ENCODE measurements around the gene FRY.
"Not testable (repeated sequence)": the region's sequence is repeated elsewhere in the genome, so short reads cannot be mapped to it uniquely, and the experiment has no call there.

The FRY gene

GRCh38 chr13:32047088-32047487 is 15.5 kb downstream of the FRY start:
- ChIA-PET POLR2A (no interaction called here), CTCF (interaction anchor here (0.9 kb wide), 1 partner anchor 137 kb away, joined by 4 read pairs; no protein-coding TSS in a partner anchor)
- no peak for DNase-seq (ENCODE audit: extremely low spot score)
- TF ChIP-seq L3MBTL2 (conservative IDR thresholded peaks at IDR 0.05) = no peak
- no peak for TF ChIP-seq HDGF (IDR thresholded peaks at IDR 0.05; ENCODE audit: borderline replicate concordance)
- TF ChIP-seq ELF4 (IDR thresholded peaks at IDR 0.05) = no peak
- no peak for TF ChIP-seq SUZ12 (IDR thresholded peaks at IDR 0.05)
- no peak for TF ChIP-seq TARDBP (IDR thresholded peaks at IDR 0.05)
- no peak for TF ChIP-seq ARNT (IDR thresholded peaks at IDR 0.05)
- TF ChIP-seq FOXK2 (IDR thresholded peaks at IDR 0.05) = no peak
- no peak for TF ChIP-seq PKNOX1 (IDR thresholded peaks at IDR 0.05)
- TF ChIP-seq LEF1 (IDR thresholded peaks at IDR 0.05; ENCODE audit: borderline replicate concordance) = no peak
- TF ChIP-seq ZNF384 (IDR thresholded peaks at IDR 0.05) = no peak
- no peak for TF ChIP-seq FOXM1 (IDR thresholded peaks at IDR 0.05; ENCODE audit: borderline replicate concordance)
- TF ChIP-seq CTBP1 (IDR thresholded peaks at IDR 0.05; ENCODE audit: borderline replicate concordance) = no peak
- TF ChIP-seq FOXA1 (IDR thresholded peaks at IDR 0.05) = no peak
- TF ChIP-seq BHLHE40 (IDR thresholded peaks at IDR 0.05; ENCODE audit: borderline replicate concordance) = no peak
- no peak for TF ChIP-seq NFRKB (IDR thresholded peaks at IDR 0.05)
- TF ChIP-seq SP1 (IDR thresholded peaks at IDR 0.05) = no peak

GRCh38 chr13:32047793-32048192 is 16.2 kb downstream of the FRY start:
- ChIA-PET CTCF (no interaction called here), POLR2A (interaction anchor here (0.7 kb wide), 1 partner anchor 103 kb away, joined by 3 read pairs; no protein-coding TSS in a partner anchor)
- no peak for DNase-seq (ENCODE audit: extremely low spot score)
- TF ChIP-seq ARNT (IDR thresholded peaks at IDR 0.05) (no peak), SUZ12 (IDR thresholded peaks at IDR 0.05) (no peak), FOXA1 (IDR thresholded peaks at IDR 0.05) (no peak), LEF1 (IDR thresholded peaks at IDR 0.05; ENCODE audit: borderline replicate concordance) (no peak), BHLHE40 (IDR thresholded peaks at IDR 0.05; ENCODE audit: borderline replicate concordance) (no peak), HDGF (IDR thresholded peaks at IDR 0.05; ENCODE audit: borderline replicate concordance) (no peak), PKNOX1 (IDR thresholded peaks at IDR 0.05) (no peak), L3MBTL2 (conservative IDR thresholded peaks at IDR 0.05) (no peak), ELF4 (IDR thresholded peaks at IDR 0.05) (no peak), TARDBP (IDR thresholded peaks at IDR 0.05) (no peak), FOXK2 (IDR thresholded peaks at IDR 0.05) (no peak), CTBP1 (IDR thresholded peaks at IDR 0.05; ENCODE audit: borderline replicate concordance) (no peak), FOXM1 (IDR thresholded peaks at IDR 0.05; ENCODE audit: borderline replicate concordance) (no peak), SP1 (IDR thresholded peaks at IDR 0.05) (no peak), NFRKB (IDR thresholded peaks at IDR 0.05) (no peak), ZNF384 (IDR thresholded peaks at IDR 0.05) (no peak)

- CTCF ChIA-PET = no interaction called here
Observed at GRCh38 chr13:32048816-32049215, 17.2 kb downstream of the FRY start.

GRCh38 chr13:32051156-32051555 is 19.6 kb downstream of the FRY start:
- no peak for DNase-seq (ENCODE audit: extremely low spot score)
- ChIA-PET CTCF (interaction anchor here (0.6 to 0.7 kb wide), 3 partner anchors 28 to 358 kb away, joined by 3 read pairs; no protein-coding TSS in a partner anchor), POLR2A (no interaction called here)
- TF ChIP-seq SP1 (IDR thresholded peaks at IDR 0.05) = no peak
- no peak for TF ChIP-seq HDGF (IDR thresholded peaks at IDR 0.05; ENCODE audit: borderline replicate concordance)
- TF ChIP-seq CTBP1 (IDR thresholded peaks at IDR 0.05; ENCODE audit: borderline replicate concordance) = no peak
- no peak for TF ChIP-seq L3MBTL2 (conservative IDR thresholded peaks at IDR 0.05)
- TF ChIP-seq ELF4 (IDR thresholded peaks at IDR 0.05) = no peak
- TF ChIP-seq PKNOX1 (IDR thresholded peaks at IDR 0.05) = no peak

More at GRCh38 chr13:32048816-32049215, 17.2 kb downstream of the FRY start:
- POLR2A ChIA-PET = no interaction called here
- TF ChIP-seq TARDBP (IDR thresholded peaks at IDR 0.05) (no peak), L3MBTL2 (conservative IDR thresholded peaks at IDR 0.05) (no peak), SUZ12 (IDR thresholded peaks at IDR 0.05) (no peak), SP1 (IDR thresholded peaks at IDR 0.05) (no peak), ELF4 (IDR thresholded peaks at IDR 0.05) (no peak), NFRKB (IDR thresholded peaks at IDR 0.05) (no peak), CTBP1 (IDR thresholded peaks at IDR 0.05; ENCODE audit: borderline replicate concordance) (no peak), LEF1 (IDR thresholded peaks at IDR 0.05; ENCODE audit: borderline replicate concordance) (no peak), FOXM1 (IDR thresholded peaks at IDR 0.05; ENCODE audit: borderline replicate concordance) (no peak)
- no peak for DNase-seq (ENCODE audit: extremely low spot score)

GRCh38 chr13:32056316-32056715 is 24.7 kb downstream of the FRY start:
- CTCF ChIA-PET = no interaction called here
- POLR2A ChIA-PET = no interaction called here
- DNase-seq (ENCODE audit: extremely low spot score) = no peak
- TF ChIP-seq ARNT (IDR thresholded peaks at IDR 0.05) = no peak
- no peak for TF ChIP-seq BHLHE40 (IDR thresholded peaks at IDR 0.05; ENCODE audit: borderline replicate concordance)
- TF ChIP-seq NFRKB (IDR thresholded peaks at IDR 0.05) = no peak
- TF ChIP-seq CTBP1 (IDR thresholded peaks at IDR 0.05; ENCODE audit: borderline replicate concordance) = no peak

- POLR2A ChIA-PET = not testable (repeated sequence)
Observed at GRCh38 chr13:32057325-32057724, 25.8 kb downstream of the FRY start.

GRCh38 chr13:32059511-32059984 is 28.0 kb downstream of the FRY start:
- ChIA-PET POLR2A (no interaction called here), CTCF (no interaction called here)
- TF ChIP-seq L3MBTL2 (conservative IDR thresholded peaks at IDR 0.05) (no peak), FOXA1 (IDR thresholded peaks at IDR 0.05) (no peak), ZNF384 (IDR thresholded peaks at IDR 0.05) (no peak), ELF4 (IDR thresholded peaks at IDR 0.05) (no peak), CTBP1 (IDR thresholded peaks at IDR 0.05; ENCODE audit: borderline replicate concordance) (no peak), BHLHE40 (IDR thresholded peaks at IDR 0.05; ENCODE audit: borderline replicate concordance) (no peak), ARNT (IDR thresholded peaks at IDR 0.05) (no peak), FOXM1 (IDR thresholded peaks at IDR 0.05; ENCODE audit: borderline replicate concordance) (no peak), PKNOX1 (IDR thresholded peaks at IDR 0.05) (no peak), FOXK2 (IDR thresholded peaks at IDR 0.05) (no peak), NFRKB (IDR thresholded peaks at IDR 0.05) (no peak), HDGF (IDR thresholded peaks at IDR 0.05; ENCODE audit: borderline replicate concordance) (no peak), TARDBP (IDR thresholded peaks at IDR 0.05) (no peak), SP1 (IDR thresholded peaks at IDR 0.05) (no peak), LEF1 (IDR thresholded peaks at IDR 0.05; ENCODE audit: borderline replicate concordance) (no peak)
- DNase-seq (ENCODE audit: extremely low spot score) = no peak

More at GRCh38 chr13:32057325-32057724, 25.8 kb downstream of the FRY start:
- DNase-seq (ENCODE audit: extremely low spot score); CTCF ChIA-PET: not testable (repeated sequence)
